Raji (cell line): ENCODE measurements around the gene PPIH.

Experiments used
- POLR2A ChIP-seq: IDR thresholded peaks from 2 replicates; pipeline ENCODE4 v1.6.1; 2011; ENCODE audit warnings: low read depth, low read length, control low read depth; ENCODE audit not compliant: insufficient read depth

The PPIH gene

GRCh38 chr1:42657981-42658876 is at the start of gene PPIH:
TSS of gene PPIH (plus strand) at chr1:42658423. CDS start at chr1:42658447, 24 bp downstream.
- peak; percentile 100 for TF ChIP-seq POLR2A

- TF ChIP-seq POLR2A: no peak
Observed at GRCh38 chr1:42613803-42614131, 44.5 kb upstream of the PPIH start.

GRCh38 chr1:42618866-42619265 is 39.4 kb upstream of the PPIH start:
- TF ChIP-seq POLR2A: no peak

GRCh38 chr1:42620307-42620706 is 37.9 kb upstream of the PPIH start:
- no peak for TF ChIP-seq POLR2A

- no peak for TF ChIP-seq POLR2A
Observed at GRCh38 chr1:42639116-42639515, 19.1 kb upstream of the PPIH start.

GRCh38 chr1:42646056-42646455 is 12.2 kb upstream of the PPIH start:
- no peak for TF ChIP-seq POLR2A

- no peak for TF ChIP-seq POLR2A
Observed at GRCh38 chr1:42657201-42657600, 1.0 kb upstream of the PPIH start.

GRCh38 chr1:42658877-42659337 is 684 bp downstream of the PPIH start:
- no peak for TF ChIP-seq POLR2A

GRCh38 chr1:42660907-42661500 is 2.8 kb downstream of the PPIH start:
- TF ChIP-seq POLR2A: no peak

- TF ChIP-seq POLR2A: no peak
Observed at GRCh38 chr1:42669936-42670335, 11.7 kb downstream of the PPIH start.

- TF ChIP-seq POLR2A: no peak
Observed at GRCh38 chr1:42670425-42670824, 12.2 kb downstream of the PPIH start.

- TF ChIP-seq POLR2A: no peak
Observed at GRCh38 chr1:42674214-42674613, 16.0 kb downstream of the PPIH start.

GRCh38 chr1:42674682-42675081 is 16.5 kb downstream of the PPIH start:
- TF ChIP-seq POLR2A: no peak

GRCh38 chr1:42675467-42675866 is 17.2 kb downstream of the PPIH start:
- TF ChIP-seq POLR2A: no peak

- TF ChIP-seq POLR2A: no peak
Observed at GRCh38 chr1:42676534-42677087, 18.4 kb downstream of the PPIH start.

- no peak for TF ChIP-seq POLR2A
Observed at GRCh38 chr1:42679364-42679983, 21.3 kb downstream of the PPIH start.

GRCh38 chr1:42680055-42680454 is 21.8 kb downstream of the PPIH start:
- no peak for TF ChIP-seq POLR2A
